GM18517 (cell line): Measurements from ENCODE around the gene CDK14.

Experiments used
- ATAC-seq: cut with Tn5 transposase; IDR thresholded peaks from one replicate; pipeline ENCODE4 v1.9.1; 2021; ENCODE audit warnings: mild to moderate bottlenecking, moderate library complexity; ENCODE audit not compliant: unreplicated experiment

CDK14 gene

DNA sequence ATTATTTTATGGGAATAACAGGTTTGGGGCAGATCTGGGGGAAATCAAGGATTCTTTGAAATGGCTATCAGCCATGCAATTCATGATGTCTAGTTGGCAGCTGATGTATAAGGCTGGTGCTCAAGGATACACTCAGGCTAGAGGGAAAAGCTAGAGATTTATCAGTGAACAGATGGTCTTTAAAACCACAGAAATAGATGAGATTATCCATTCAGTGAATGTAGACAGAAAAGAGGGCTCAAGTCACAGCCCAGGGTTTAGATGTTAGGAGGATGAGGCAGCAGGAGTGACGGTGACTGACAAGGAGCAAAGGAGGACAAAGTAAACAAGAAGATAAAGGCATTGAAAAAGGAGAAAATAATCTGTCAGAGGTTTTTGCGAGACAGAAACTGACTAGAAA, 238.7 kb downstream of the CDK14 start:
- ATAC-seq = no peak

GRCh38 chr7:90835861-90836260, 239.7 kb downstream of the CDK14 start:
- ATAC-seq = no peak

DNA sequence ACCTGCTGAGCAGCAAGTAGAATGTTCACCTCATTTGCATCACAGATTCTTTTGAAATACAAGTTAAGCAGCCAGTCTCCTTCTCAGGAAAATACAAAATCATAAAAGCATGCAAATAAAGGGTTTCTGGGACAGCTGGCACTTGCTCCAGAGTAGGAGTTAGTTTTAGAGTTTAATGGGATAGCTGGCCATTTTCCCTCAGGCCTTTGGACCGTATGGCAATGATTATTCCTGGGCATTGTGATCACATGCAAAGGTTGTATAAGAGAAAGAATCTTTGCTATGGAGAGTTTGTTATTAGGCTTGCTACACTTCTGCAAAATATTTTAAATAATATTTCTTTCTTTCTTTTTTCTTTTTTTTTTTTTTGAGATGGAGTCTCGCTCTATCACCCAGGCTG, 240.8 kb downstream of the CDK14 start:
- ATAC-seq = no peak

DNA sequence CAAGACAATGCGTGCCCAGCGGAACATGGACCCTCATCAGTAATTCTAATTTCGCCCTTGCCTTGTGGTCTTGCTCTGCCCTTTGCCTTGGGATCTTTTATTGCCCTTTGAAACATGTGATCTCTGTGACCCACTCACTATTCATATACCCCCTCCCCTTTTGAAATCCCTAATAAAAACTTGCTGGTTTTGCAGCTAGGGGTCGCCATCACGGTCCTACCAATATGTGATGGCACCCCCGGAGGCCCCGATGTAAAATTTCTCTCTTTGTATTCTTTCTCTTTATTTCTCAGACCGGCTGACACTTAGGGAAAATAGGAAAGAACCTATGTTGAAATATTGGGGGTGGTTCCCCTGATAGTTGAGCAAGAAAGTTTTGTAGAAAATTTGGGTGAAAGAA, 242.7 kb downstream of the CDK14 start:
- no peak for ATAC-seq

DNA sequence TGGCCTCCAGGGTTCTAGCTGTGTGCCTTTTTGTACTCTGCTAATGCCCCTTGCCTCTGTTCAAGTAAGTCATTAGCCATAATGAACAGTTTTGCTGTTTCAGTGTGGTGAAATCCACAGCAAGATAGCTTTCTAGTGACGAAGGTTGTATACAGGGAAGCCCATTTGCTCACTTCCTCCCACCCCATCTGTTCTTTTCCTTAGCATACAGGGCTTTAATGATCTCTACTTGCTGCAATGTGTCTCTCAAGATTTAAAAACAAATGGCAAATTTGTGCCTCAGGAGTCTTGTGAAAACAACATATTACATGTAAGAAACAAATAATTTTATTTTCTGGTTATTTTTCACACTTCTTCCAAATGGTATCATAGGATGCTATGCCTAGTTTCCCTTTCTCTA, 243.2 kb downstream of the CDK14 start:
- ATAC-seq = no peak

DNA sequence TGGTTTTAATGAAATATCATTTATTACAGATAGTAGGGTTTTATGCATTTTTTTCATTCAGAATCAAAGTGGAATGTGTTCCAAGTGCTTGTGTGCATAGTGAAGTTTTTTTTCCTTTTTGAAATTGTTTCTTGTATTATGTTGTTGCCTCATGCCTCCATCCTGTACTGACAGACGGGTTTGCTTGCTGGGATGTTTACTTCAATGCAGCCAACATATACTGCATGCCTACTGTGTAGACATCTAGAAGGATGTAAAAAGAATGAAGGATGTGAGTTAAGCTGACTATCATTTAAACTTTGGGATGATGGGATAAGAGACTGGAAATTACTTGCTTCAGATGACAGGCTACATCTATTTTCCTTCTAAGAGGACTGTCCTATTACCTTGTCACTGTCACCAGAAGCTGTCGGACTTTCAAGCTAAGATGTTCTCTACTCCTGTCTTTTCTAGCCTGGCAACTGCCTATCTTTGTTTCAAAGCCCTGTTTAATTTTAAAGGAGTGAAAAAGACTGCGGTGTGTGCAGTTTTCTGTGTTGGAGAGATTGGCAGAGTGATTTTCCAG, 243.7 kb downstream of the CDK14 start:
- ATAC-seq = no peak

GRCh38 chr7:90841759-90842429, 245.8 kb downstream of the CDK14 start:
- no peak for ATAC-seq

- no peak for ATAC-seq
These were observed 246.3 kb downstream of the CDK14 start for GRCh38 chr7:90842430-90842788.

GRCh38 chr7:90843472-90843871, 247.4 kb downstream of the CDK14 start:
- no peak for ATAC-seq

DNA sequence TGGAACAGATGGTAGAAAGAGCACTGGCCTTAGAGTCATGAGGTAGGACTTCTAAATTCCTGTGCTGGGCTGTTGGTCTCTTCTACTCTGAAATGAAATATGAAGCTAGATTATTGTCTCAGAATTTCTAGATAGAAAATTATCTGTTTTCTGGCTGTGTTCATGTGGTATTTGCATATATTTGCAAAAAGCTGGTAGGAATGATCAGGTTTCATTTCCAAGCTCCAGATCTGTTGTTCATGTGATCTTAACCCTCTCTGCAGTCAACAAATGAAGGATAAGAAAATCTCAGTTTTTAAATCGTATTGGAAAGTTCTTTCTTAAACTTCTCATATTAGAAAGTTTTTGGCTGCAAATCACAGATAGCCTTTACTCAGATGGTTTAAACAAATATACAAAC, 248.3 kb downstream of the CDK14 start:
- ATAC-seq = no peak

DNA sequence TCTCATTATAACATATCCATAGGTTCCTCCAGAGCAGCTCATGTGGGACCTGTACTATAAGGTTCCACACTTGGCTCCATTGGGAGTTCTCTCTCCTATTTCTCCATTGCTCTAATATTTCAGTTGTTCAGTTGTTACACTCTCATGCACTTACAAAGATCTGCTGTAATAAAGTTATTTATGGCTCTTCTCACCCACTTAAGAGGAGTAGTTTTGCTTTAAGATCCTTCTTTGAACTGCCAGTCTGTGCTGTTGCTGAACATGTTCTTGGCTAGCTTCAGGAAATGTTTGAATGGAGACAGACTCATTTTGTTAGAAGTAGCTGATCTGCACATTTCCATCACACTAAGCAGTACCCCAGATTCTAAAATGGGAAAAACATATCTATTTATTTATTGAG, 250.1 kb downstream of the CDK14 start:
- ATAC-seq = no peak

GRCh38 chr7:90850066-90850465, 253.9 kb downstream of the CDK14 start:
- no peak for ATAC-seq

DNA sequence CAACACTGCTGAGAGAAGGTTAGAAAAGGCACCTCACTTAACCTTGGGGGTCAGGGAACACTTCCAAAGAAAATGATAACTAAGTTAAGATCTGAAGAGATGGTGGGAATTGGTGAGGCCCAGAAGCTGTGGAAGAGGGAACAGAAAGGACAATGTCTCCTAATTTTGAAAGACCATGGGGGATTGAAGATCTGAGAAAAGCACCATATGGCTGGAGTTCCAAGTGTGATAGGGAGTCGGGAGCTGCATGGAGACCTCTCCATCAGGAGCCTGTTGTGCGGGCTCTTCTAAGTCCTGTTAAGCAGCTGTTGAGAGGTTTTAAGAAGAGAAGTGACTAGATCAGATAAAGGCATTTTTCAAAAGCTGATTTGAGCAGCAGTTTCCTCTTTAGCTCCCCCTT, 254.3 kb downstream of the CDK14 start:
- no peak for ATAC-seq

DNA sequence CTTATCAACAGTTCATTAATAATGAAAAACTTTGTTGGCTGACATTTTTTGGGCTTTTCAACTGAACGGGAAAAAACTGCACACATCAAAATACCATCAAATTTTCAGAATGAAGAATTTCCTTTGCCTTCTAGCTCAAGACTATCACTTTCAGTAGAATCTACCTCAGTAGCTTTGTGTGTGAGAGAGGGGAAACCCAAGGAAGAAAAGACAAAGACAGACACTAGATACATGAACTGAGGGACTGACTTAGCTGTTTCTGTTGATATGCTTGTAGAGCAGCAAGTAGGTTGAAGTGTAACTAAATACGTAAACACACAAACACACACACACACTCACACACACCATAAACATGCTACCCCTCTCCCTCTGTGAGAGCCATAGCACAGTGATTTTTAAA, 257.1 kb downstream of the CDK14 start:
- ATAC-seq = no peak

DNA sequence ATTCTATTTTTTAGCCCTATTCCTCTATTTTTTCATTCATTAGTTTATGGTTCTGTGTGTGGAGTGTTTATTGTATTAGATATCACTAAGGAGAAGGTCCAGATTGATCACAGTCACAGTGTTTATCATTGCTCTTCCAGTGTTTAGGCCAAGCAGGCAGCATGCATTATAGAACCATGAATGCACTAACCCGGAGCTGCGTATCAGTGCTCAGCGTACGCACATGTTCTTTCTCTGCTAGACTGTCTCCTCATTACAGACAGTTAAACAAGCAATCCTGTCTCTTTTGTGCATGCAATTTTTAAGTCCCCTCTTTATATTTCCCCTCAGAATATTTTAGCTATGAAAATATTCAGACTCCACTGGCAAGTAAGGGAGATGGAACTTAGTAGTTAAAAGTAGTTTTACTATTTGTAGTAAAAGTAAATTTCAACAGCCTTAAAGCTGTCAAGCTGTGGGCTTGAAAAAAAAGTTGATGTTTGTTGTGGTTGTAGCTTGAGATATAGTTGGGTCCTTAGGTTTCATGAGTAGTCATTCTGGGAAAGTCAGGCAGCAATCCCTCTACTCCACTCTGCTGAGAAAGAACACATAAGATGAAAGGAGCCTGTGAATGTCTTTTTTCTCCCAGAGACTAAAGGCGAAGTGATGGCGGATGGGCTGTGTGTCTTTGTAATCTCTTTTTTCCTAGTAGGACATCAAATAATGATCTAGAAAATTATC, 260.4 kb downstream of the CDK14 start:
- ATAC-seq = no peak

DNA sequence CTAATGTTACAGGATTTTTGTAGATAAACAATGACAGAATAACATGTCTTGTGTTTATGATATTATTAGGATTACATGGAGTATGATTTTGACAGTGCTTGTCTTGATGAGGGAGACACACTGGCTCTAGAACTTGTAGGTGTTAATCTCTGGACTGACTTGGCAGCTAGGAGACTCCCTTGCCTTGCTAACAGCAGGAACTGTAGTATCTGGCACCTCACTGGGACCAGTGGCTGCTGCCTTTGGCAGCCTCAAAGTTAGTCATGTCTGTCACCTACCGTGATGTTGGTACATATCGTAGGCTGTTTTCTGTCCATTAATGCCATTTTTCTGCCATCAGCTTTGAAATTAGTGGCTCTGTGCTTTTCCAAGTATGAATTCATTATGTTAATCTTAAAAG, 261.5 kb downstream of the CDK14 start:
- no peak for ATAC-seq

DNA sequence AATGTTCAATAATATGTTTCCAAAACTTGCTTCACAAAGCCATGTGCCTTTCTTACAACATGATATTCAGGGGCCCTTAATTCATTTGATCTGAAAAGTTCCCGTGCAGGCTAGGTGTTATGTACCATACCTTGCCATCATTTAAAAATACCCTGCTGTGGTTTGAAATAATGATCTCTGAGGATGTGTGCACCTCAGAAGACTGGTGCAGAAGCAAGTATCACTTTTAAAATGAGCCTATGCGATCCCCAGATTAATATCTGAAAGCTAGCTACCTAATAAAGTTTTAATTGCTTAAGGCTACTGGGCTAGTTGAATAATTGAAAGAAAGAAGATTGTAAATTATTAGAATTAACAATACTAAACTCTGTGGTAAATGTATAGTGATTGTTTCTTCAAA, 262.4 kb downstream of the CDK14 start:
- no peak for ATAC-seq

- no peak for ATAC-seq
These were observed 263.4 kb downstream of the CDK14 start for GRCh38 chr7:90859521-90859920.

GRCh38 chr7:90864088-90864487, 268.0 kb downstream of the CDK14 start:
- no peak for ATAC-seq

GRCh38 chr7:90869335-90869734, 273.2 kb downstream of the CDK14 start:
- no peak for ATAC-seq

DNA sequence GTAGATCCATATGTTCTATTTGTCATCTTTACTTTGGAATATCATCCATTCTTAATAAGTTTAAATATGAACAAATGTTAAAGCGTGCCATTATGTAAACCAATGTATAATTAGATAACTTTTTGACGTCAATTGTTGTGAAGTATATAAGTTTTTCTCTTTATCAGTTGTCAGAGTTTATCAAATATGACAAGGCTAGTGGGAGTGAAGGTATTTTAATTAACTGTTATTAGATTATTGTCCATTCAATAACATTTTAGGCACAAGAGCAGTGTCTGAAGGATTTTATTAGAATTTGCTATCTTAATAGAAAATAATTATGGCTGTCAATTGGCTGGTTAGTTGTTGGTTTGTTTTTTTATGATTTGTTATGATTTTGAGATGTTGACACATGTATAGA, 280.6 kb downstream of the CDK14 start:
- ATAC-seq = no peak

DNA sequence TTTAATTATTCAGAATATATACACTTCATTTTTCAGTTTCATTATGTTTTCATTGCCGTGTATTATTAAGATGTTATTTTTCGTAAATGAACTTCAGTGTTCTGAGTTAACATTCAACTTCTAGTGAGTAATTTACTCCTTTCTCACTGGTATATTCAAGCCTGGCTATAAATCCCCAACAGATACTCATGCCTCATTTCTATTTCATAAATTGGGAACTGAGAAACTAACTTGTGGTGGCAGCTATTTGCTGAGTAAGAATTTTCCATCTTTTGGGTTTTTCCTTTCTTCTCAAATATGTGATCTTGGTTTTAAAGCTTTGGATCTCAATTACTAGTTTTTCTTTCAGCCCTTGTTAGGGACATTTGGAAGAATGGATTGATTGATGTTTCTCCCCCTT, 281.1 kb downstream of the CDK14 start:
- peak; percentile 66 for ATAC-seq

DNA sequence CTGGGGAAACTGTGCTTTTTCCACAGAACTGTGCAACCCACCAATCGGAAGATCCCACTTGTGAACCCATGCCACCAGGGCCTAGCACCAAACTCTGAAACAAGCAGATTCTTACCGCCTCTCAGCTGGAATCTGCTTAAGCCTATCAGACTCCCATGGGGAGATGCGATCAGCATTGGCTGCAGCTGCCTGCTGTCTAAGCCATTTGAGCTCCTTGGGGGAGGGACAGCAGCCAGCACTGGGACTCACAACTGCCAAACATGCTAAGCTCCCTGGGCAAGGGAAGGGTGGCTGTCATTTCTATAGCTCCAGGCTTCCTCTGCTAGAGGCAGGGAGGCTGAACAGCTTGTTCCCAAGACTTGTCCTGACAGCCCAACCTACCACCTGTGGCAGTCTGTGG, 283.8 kb downstream of the CDK14 start:
- no peak for ATAC-seq
